ENCODE measurements around the gene NDUFS7.

Gene NDUFS7

GRCh38 chr19:1390890-1391423 is 7.2 kb downstream of the NDUFS7 start:
- WGBS (ENCODE audit: extremely low coverage, insufficient coverage, insufficient read length) = no CpG with 5 or more reads among the region's 42 CpGs
- Histone ChIP-seq H3K9ac (ENCODE audit: low read length) (no peak overlapping the region), H3K4me2 (ENCODE audit: low read length) (no peak overlapping the region), H3K4ac (ENCODE audit: low read depth, low read length) (no peak overlapping the region), H3K23ac (ENCODE audit: low read length) (no peak overlapping the region), H2BK5ac (ENCODE audit: low read depth, low read length, poor library complexity) (no peak overlapping the region), H3K36me3 (ENCODE audit: control insufficient read depth in 1 of 2, insufficient read depth in 2 of 2, low read length in 2 of 2) (peaks cover 33 to 43% of the 10 kb centered on the region in 2 experiments), H2BK120ac (ENCODE audit: insufficient read depth, low read length, poor library complexity) (no peak overlapping the region), H4K12ac (ENCODE audit: low read depth, low read length) (no peak overlapping the region), H2AFZ (ENCODE audit: insufficient read depth, low read length, poor library complexity) (no peak overlapping the region), H2BK12ac (ENCODE audit: low read length) (no peak overlapping the region), H3K27ac (ENCODE audit: low read depth, low read length) (no peak overlapping the region), H3K4me1 (ENCODE audit: control insufficient read depth in 1 of 2, insufficient read depth in 2 of 2, low read length in 2 of 2) (no peaks in the 10 kb centered on the region), H3K79me1 (ENCODE audit: low read length) (no peaks in the 10 kb centered on the region), H2AK5ac (ENCODE audit: low read length) (no peak overlapping the region), H3K79me2 (ENCODE audit: control insufficient read depth, insufficient read depth, low read length, poor library complexity) (no peaks in the 10 kb centered on the region), H3K4me3 (ENCODE audit: low read depth, low read length) (no peak overlapping the region), H3K14ac (ENCODE audit: low read length) (no peak overlapping the region), H3K9me3 (ENCODE audit: insufficient read depth, low read depth, low read length) (peaks cover 8% of the 10 kb centered on the region), H3K18ac (ENCODE audit: low read length) (no peak overlapping the region), H3K27me3 (ENCODE audit: insufficient read depth, low read length) (no peaks in the 10 kb centered on the region), H4K8ac (ENCODE audit: low read depth, low read length) (no peak overlapping the region), H4K91ac (ENCODE audit: low read depth, low read length) (no peak overlapping the region)
- no peak for DNase-seq

GRCh38 chr19:1392407-1392806 is 8.7 kb downstream of the NDUFS7 start:
- Histone ChIP-seq H2BK120ac (ENCODE audit: insufficient read depth, low read length, poor library complexity) (no peak overlapping the region), H3K27me3 (ENCODE audit: insufficient read depth, low read length) (no peaks in the 10 kb centered on the region), H3K4me2 (ENCODE audit: low read length) (no peak overlapping the region), H3K9me3 (ENCODE audit: insufficient read depth, low read depth, low read length) (peaks cover 8% of the 10 kb centered on the region), H4K8ac (ENCODE audit: low read depth, low read length) (no peak overlapping the region), H3K23ac (ENCODE audit: low read length) (no peak overlapping the region), H3K18ac (ENCODE audit: low read length) (no peak overlapping the region), H3K36me3 (ENCODE audit: control insufficient read depth in 1 of 2, insufficient read depth in 2 of 2, low read length in 2 of 2) (peaks cover 33 to 42% of the 10 kb centered on the region in 2 experiments), H3K4ac (ENCODE audit: low read depth, low read length) (no peak overlapping the region), H2AFZ (ENCODE audit: insufficient read depth, low read length, poor library complexity) (no peak overlapping the region), H3K14ac (ENCODE audit: low read length) (no peak overlapping the region), H3K4me3 (ENCODE audit: low read depth, low read length) (no peak overlapping the region), H3K9ac (ENCODE audit: low read length) (no peak overlapping the region), H2AK5ac (ENCODE audit: low read length) (no peak overlapping the region), H2BK5ac (ENCODE audit: low read depth, low read length, poor library complexity) (no peak overlapping the region), H3K79me2 (ENCODE audit: control insufficient read depth, insufficient read depth, low read length, poor library complexity) (no peaks in the 10 kb centered on the region), H3K79me1 (ENCODE audit: low read length) (no peaks in the 10 kb centered on the region), H4K12ac (ENCODE audit: low read depth, low read length) (no peak overlapping the region), H3K27ac (ENCODE audit: low read depth, low read length) (no peak overlapping the region), H2BK12ac (ENCODE audit: low read length) (no peak overlapping the region), H3K4me1 (ENCODE audit: control insufficient read depth in 1 of 2, insufficient read depth in 2 of 2, low read length in 2 of 2) (no peaks in the 10 kb centered on the region), H4K91ac (ENCODE audit: low read depth, low read length) (no peak overlapping the region)
- no CpG with 5 or more reads among the region's 15 CpGs for WGBS (ENCODE audit: extremely low coverage, insufficient coverage, insufficient read length)
- no peak for DNase-seq

DNA sequence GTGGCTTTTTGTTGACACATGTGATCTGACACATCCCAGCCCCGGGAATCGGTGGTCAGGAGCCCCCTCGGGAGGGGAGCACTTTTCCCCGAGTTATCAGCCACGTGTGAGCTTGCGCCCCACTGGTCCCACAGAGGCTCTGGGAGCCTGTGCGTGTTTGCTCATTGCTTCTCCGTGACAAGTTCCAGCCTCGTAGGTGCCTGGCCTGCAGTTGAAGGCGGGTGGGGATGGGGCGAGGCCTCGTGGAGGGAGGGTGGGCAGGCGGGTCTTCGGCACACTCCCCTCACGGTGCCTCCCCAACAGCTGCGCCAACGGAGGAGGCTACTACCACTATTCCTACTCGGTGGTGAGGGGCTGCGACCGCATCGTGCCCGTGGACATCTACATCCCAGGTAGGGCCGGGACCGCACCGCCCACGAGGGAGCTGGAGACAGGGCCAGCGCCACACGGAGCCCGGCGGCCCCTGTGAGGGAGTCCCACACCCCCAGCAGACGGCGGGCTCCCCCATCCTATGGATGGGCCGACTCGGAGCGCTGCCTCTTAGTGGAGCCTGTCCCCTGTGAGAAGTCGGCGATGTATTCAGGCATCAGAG is 9.3 kb downstream of the NDUFS7 start:
- Histone ChIP-seq H3K27ac (ENCODE audit: low read depth, low read length) (no peak overlapping the region), H4K12ac (ENCODE audit: low read depth, low read length) (no peak overlapping the region), H3K4me1 (ENCODE audit: control insufficient read depth in 1 of 2, insufficient read depth in 2 of 2, low read length in 2 of 2) (no peaks in the 10 kb centered on the region), H4K91ac (ENCODE audit: low read depth, low read length) (no peak overlapping the region), H2BK5ac (ENCODE audit: low read depth, low read length, poor library complexity) (no peak overlapping the region), H3K4me2 (ENCODE audit: low read length) (no peak overlapping the region), H3K79me2 (ENCODE audit: control insufficient read depth, insufficient read depth, low read length, poor library complexity) (no peaks in the 10 kb centered on the region), H3K14ac (ENCODE audit: low read length) (no peak overlapping the region), H3K4ac (ENCODE audit: low read depth, low read length) (no peak overlapping the region), H3K9me3 (ENCODE audit: insufficient read depth, low read depth, low read length) (peaks cover 7% of the 10 kb centered on the region), H2AFZ (ENCODE audit: insufficient read depth, low read length, poor library complexity) (no peak overlapping the region), H3K23ac (ENCODE audit: low read length) (no peak overlapping the region), H3K27me3 (ENCODE audit: insufficient read depth, low read length) (no peaks in the 10 kb centered on the region), H4K8ac (ENCODE audit: low read depth, low read length) (no peak overlapping the region), H3K9ac (ENCODE audit: low read length) (no peak overlapping the region), H3K79me1 (ENCODE audit: low read length) (no peaks in the 10 kb centered on the region), H2BK120ac (ENCODE audit: insufficient read depth, low read length, poor library complexity) (no peak overlapping the region), H2BK12ac (ENCODE audit: low read length) (no peak overlapping the region), H3K18ac (ENCODE audit: low read length) (no peak overlapping the region), H3K4me3 (ENCODE audit: low read depth, low read length) (no peak overlapping the region), H3K36me3 (ENCODE audit: control insufficient read depth in 1 of 2, insufficient read depth in 2 of 2, low read length in 2 of 2) (peaks cover 33 to 39% of the 10 kb centered on the region in 2 experiments), H2AK5ac (ENCODE audit: low read length) (no peak overlapping the region)
- DNase-seq = no peak
- WGBS (ENCODE audit: extremely low coverage, insufficient coverage, insufficient read length) = no CpG with 5 or more reads among the region's 37 CpGs

DNA sequence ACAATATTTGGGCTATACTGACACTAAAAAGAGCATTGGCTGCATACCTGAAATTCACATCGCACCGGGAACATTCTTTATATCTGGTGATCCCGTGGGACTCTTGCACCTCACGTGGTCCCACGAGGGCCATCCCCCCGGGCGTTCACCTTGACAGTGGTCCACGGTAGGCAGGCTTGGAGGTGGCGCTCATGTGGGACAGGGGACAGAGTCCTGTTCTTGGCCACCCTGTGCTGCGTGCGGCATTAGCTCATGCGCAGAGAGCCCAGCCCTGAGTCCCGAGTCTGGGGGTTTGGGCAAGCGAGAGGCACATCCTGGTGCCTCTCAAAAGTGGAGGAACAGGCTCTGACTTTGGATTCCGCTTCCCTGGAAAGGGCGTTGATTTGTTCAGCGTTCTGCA is 10.1 kb downstream of the NDUFS7 start:
- H3K9ac ChIP-seq (ENCODE audit: low read length) = no peak overlapping the region
- WGBS (ENCODE audit: extremely low coverage, insufficient coverage, insufficient read length) = no CpG with 5 or more reads among the region's 17 CpGs
- no peaks in the 10 kb centered on the region for H3K4me1 ChIP-seq (ENCODE audit: control insufficient read depth in 1 of 2, insufficient read depth in 2 of 2, low read length in 2 of 2)
- no peak overlapping the region for H3K18ac ChIP-seq (ENCODE audit: low read length)
- no peak overlapping the region for H3K4me2 ChIP-seq (ENCODE audit: low read length)
- H3K23ac ChIP-seq (ENCODE audit: low read length) = no peak overlapping the region
- no peak overlapping the region for H2AFZ ChIP-seq (ENCODE audit: insufficient read depth, low read length, poor library complexity)
- no peak overlapping the region for H2BK120ac ChIP-seq (ENCODE audit: insufficient read depth, low read length, poor library complexity)
- no peak overlapping the region for H3K4ac ChIP-seq (ENCODE audit: low read depth, low read length)
- no peak overlapping the region for H3K14ac ChIP-seq (ENCODE audit: low read length)
- H2AK5ac ChIP-seq (ENCODE audit: low read length) = no peak overlapping the region
- no peak overlapping the region for H4K8ac ChIP-seq (ENCODE audit: low read depth, low read length)
- H4K91ac ChIP-seq (ENCODE audit: low read depth, low read length) = no peak overlapping the region
- H3K27me3 ChIP-seq (ENCODE audit: insufficient read depth, low read length) = no peaks in the 10 kb centered on the region
- H3K79me2 ChIP-seq (ENCODE audit: control insufficient read depth, insufficient read depth, low read length, poor library complexity) = no peaks in the 10 kb centered on the region
- H3K4me3 ChIP-seq (ENCODE audit: low read depth, low read length) = no peak overlapping the region
- no peak overlapping the region for H4K12ac ChIP-seq (ENCODE audit: low read depth, low read length)
- no peaks in the 10 kb centered on the region for H3K79me1 ChIP-seq (ENCODE audit: low read length)
- H2BK12ac ChIP-seq (ENCODE audit: low read length) = no peak overlapping the region
- no peak overlapping the region for H3K27ac ChIP-seq (ENCODE audit: low read depth, low read length)
- H3K36me3 ChIP-seq (ENCODE audit: control insufficient read depth in 1 of 2, insufficient read depth in 2 of 2, low read length in 2 of 2) = peaks cover 29 to 31% of the 10 kb centered on the region in 2 experiments
- H3K9me3 ChIP-seq (ENCODE audit: insufficient read depth, low read depth, low read length) = peaks cover 6% of the 10 kb centered on the region
- DNase-seq = no peak
- no peak overlapping the region for H2BK5ac ChIP-seq (ENCODE audit: low read depth, low read length, poor library complexity)
